ENCODE measurements around the gene PNLDC1. TPM values are rescaled to one million over a fixed set of nuclear protein-coding genes. Genes with fewer than 3 reads are reported as not detected.
A peak's percentile ranks its signal among the peaks of the same experiment; 100 is the strongest.

Gene PNLDC1
- total and polyA plus RNA-seq, 9 of the 15 experiments (the other 6 are each of a cell fraction or from before 2014, with no cell fraction given) = 0.12 TPM; not detected in 8

DNA sequence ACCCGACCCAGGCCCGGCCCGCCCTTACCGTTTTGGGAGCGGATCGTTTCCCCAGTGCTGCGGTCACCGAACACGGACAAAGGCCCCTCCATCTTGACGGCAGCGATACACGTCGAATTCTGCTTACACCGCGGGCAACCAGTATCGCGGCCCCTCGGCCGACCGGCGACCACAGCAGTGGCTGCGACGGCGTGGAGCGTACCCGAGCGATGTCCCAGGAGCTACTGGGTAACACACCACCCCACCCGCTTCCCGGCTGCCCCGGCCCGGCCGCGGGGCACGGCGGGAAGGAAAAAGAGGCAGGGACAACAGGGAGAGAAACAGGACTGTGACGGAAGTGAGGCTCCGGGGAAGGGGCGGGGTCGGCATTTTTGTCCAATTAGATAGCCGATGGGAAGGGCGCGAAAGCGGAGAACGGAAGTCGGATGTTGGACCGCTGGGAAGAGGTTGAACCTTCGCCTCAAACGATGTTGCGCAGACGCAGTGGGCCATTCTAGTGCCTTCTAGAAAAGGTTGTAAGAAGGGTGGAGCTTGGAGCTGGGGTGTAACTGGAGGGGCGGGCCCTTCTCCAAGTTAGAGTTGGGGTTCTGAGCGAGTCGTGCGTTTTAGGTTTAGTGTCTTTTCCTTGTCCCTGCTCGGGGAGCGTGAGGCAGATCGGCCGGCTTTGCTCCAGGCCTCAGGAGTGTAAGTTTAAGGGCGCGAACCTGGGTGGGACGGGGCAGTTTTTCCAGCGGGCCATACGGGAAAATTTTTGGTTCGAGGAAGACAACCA is 10.5 kb upstream of the PNLDC1 start, which contains the start of gene TCP1 (continued):
- TF ChIP-seq, protein P1, sequence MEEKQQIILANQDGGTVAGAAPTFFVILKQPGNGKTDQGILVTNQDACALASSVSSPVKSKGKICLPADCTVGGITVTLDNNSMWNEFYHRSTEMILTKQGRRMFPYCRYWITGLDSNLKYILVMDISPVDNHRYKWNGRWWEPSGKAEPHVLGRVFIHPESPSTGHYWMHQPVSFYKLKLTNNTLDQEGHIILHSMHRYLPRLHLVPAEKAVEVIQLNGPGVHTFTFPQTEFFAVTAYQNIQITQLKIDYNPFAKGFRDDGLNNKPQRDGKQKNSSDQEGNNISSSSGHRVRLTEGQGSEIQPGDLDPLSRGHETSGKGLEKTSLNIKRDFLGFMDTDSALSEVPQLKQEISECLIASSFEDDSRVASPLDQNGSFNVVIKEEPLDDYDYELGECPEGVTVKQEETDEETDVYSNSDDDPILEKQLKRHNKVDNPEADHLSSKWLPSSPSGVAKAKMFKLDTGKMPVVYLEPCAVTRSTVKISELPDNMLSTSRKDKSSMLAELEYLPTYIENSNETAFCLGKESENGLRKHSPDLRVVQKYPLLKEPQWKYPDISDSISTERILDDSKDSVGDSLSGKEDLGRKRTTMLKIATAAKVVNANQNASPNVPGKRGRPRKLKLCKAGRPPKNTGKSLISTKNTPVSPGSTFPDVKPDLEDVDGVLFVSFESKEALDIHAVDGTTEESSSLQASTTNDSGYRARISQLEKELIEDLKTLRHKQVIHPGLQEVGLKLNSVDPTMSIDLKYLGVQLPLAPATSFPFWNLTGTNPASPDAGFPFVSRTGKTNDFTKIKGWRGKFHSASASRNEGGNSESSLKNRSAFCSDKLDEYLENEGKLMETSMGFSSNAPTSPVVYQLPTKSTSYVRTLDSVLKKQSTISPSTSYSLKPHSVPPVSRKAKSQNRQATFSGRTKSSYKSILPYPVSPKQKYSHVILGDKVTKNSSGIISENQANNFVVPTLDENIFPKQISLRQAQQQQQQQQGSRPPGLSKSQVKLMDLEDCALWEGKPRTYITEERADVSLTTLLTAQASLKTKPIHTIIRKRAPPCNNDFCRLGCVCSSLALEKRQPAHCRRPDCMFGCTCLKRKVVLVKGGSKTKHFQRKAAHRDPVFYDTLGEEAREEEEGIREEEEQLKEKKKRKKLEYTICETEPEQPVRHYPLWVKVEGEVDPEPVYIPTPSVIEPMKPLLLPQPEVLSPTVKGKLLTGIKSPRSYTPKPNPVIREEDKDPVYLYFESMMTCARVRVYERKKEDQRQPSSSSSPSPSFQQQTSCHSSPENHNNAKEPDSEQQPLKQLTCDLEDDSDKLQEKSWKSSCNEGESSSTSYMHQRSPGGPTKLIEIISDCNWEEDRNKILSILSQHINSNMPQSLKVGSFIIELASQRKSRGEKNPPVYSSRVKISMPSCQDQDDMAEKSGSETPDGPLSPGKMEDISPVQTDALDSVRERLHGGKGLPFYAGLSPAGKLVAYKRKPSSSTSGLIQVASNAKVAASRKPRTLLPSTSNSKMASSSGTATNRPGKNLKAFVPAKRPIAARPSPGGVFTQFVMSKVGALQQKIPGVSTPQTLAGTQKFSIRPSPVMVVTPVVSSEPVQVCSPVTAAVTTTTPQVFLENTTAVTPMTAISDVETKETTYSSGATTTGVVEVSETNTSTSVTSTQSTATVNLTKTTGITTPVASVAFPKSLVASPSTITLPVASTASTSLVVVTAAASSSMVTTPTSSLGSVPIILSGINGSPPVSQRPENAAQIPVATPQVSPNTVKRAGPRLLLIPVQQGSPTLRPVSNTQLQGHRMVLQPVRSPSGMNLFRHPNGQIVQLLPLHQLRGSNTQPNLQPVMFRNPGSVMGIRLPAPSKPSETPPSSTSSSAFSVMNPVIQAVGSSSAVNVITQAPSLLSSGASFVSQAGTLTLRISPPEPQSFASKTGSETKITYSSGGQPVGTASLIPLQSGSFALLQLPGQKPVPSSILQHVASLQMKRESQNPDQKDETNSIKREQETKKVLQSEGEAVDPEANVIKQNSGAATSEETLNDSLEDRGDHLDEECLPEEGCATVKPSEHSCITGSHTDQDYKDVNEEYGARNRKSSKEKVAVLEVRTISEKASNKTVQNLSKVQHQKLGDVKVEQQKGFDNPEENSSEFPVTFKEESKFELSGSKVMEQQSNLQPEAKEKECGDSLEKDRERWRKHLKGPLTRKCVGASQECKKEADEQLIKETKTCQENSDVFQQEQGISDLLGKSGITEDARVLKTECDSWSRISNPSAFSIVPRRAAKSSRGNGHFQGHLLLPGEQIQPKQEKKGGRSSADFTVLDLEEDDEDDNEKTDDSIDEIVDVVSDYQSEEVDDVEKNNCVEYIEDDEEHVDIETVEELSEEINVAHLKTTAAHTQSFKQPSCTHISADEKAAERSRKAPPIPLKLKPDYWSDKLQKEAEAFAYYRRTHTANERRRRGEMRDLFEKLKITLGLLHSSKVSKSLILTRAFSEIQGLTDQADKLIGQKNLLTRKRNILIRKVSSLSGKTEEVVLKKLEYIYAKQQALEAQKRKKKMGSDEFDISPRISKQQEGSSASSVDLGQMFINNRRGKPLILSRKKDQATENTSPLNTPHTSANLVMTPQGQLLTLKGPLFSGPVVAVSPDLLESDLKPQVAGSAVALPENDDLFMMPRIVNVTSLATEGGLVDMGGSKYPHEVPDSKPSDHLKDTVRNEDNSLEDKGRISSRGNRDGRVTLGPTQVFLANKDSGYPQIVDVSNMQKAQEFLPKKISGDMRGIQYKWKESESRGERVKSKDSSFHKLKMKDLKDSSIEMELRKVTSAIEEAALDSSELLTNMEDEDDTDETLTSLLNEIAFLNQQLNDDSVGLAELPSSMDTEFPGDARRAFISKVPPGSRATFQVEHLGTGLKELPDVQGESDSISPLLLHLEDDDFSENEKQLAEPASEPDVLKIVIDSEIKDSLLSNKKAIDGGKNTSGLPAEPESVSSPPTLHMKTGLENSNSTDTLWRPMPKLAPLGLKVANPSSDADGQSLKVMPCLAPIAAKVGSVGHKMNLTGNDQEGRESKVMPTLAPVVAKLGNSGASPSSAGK (IDR thresholded peaks at IDR 0.05) = no peak
- no peak for TF ChIP-seq ZNF431 (CRISPR knock-in tag; IDR thresholded peaks at IDR 0.05)
- no peak for TF ChIP-seq KDM1A (IDR thresholded peaks at IDR 0.05)
- TF ChIP-seq TEAD2 (tag; IDR thresholded peaks at IDR 0.05) = no peak
- TF ChIP-seq PTBP1 (IDR thresholded peaks at IDR 0.05; ENCODE audit: low read depth, low read length) = no peak
- TF ChIP-seq TCF7 (IDR thresholded peaks at IDR 0.05; ENCODE audit: borderline replicate concordance) = no peak
- no peak for TF ChIP-seq ZC3H8 (IDR thresholded peaks at IDR 0.05)
- TF ChIP-seq RAD21 (CRISPR knock-in tag; conservative IDR thresholded peaks at IDR 0.05 in 1 of 2, IDR thresholded peaks at IDR 0.05 in 1 of 2) = 0 out of 4 replicates have a peak, but pooled peaks of 1 of the 2 experiments have one; percentile 9
- TF ChIP-seq, protein P2, sequence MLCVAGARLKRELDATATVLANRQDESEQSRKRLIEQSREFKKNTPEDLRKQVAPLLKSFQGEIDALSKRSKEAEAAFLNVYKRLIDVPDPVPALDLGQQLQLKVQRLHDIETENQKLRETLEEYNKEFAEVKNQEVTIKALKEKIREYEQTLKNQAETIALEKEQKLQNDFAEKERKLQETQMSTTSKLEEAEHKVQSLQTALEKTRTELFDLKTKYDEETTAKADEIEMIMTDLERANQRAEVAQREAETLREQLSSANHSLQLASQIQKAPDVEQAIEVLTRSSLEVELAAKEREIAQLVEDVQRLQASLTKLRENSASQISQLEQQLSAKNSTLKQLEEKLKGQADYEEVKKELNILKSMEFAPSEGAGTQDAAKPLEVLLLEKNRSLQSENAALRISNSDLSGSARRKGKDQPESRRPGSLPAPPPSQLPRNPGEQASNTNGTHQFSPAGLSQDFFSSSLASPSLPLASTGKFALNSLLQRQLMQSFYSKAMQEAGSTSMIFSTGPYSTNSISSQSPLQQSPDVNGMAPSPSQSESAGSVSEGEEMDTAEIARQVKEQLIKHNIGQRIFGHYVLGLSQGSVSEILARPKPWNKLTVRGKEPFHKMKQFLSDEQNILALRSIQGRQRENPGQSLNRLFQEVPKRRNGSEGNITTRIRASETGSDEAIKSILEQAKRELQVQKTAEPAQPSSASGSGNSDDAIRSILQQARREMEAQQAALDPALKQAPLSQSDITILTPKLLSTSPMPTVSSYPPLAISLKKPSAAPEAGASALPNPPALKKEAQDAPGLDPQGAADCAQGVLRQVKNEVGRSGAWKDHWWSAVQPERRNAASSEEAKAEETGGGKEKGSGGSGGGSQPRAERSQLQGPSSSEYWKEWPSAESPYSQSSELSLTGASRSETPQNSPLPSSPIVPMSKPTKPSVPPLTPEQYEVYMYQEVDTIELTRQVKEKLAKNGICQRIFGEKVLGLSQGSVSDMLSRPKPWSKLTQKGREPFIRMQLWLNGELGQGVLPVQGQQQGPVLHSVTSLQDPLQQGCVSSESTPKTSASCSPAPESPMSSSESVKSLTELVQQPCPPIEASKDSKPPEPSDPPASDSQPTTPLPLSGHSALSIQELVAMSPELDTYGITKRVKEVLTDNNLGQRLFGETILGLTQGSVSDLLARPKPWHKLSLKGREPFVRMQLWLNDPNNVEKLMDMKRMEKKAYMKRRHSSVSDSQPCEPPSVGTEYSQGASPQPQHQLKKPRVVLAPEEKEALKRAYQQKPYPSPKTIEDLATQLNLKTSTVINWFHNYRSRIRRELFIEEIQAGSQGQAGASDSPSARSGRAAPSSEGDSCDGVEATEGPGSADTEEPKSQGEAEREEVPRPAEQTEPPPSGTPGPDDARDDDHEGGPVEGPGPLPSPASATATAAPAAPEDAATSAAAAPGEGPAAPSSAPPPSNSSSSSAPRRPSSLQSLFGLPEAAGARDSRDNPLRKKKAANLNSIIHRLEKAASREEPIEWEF (CRISPR knock-in tag; IDR thresholded peaks at IDR 0.05) = no peak
- 0 out of 2 replicates have a peak, but pooled peaks have one; percentile 20 for TF ChIP-seq ZNF76 (CRISPR knock-in tag; IDR thresholded peaks at IDR 0.05; ENCODE audit: borderline replicate concordance)
- TF ChIP-seq SRSF7 (optimal IDR thresholded peaks at IDR 0.05; ENCODE audit: low read depth, low read length) = no peak
